LHCN-M2 (cell line): Measurements from ENCODE around the gene SORCS1. TPM values are rescaled to one million over a fixed set of nuclear protein-coding genes. Genes with fewer than 3 reads are reported as not detected.

Experiments
- DNase-seq: peaks from one replicate; pipeline ENCODE4 v3.0.0-alpha.2; 2012; ENCODE audit warnings: low read depth
- total RNA-seq: library from RNA; depleted of rRNA; stranded (reverse); fragments of >200 nt; gene quantifications from 2 replicates; pipeline ENCODE4 v1.2.3, GENCODE V29; 2014

Gene SORCS1
- total RNA-seq, 1 experiment from 2014 or later: not detected

GRCh38 chr10:106900016-106900652 is 264.4 kb downstream of the SORCS1 start:
- DNase-seq: no peak

GRCh38 chr10:106898446-106898845 is 266.1 kb downstream of the SORCS1 start:
- no peak for DNase-seq

GRCh38 chr10:106897719-106898118 is 266.8 kb downstream of the SORCS1 start:
- DNase-seq: no peak

- no peak for DNase-seq
Measured at GRCh38 chr10:106894692-106895091, 269.8 kb downstream of the SORCS1 start.

- DNase-seq: no peak
Measured at GRCh38 chr10:106877574-106877973, 286.9 kb downstream of the SORCS1 start.

- no peak for DNase-seq
Measured at GRCh38 chr10:106874604-106874889, 290.0 kb downstream of the SORCS1 start.

- DNase-seq: no peak
Measured at GRCh38 chr10:106873770-106874603, 290.5 kb downstream of the SORCS1 start.

GRCh38 chr10:106872176-106872575 is 292.3 kb downstream of the SORCS1 start:
- no peak for DNase-seq

GRCh38 chr10:106866244-106866845 is 298.2 kb downstream of the SORCS1 start:
- DNase-seq: no peak

GRCh38 chr10:106864031-106864430 is 300.5 kb downstream of the SORCS1 start:
- no peak for DNase-seq

GRCh38 chr10:106863549-106863948 is 301.0 kb downstream of the SORCS1 start:
- DNase-seq: no peak

- no peak for DNase-seq
Measured at GRCh38 chr10:106859892-106860652, 304.4 kb downstream of the SORCS1 start.

- no peak for DNase-seq
Measured at GRCh38 chr10:106857728-106858127, 306.8 kb downstream of the SORCS1 start.

- no peak for DNase-seq
Measured at GRCh38 chr10:106857213-106857612, 307.3 kb downstream of the SORCS1 start.

GRCh38 chr10:106836933-106837663 is 327.4 kb downstream of the SORCS1 start:
- no peak for DNase-seq

GRCh38 chr10:106832846-106833245 is 331.7 kb downstream of the SORCS1 start:
- no peak for DNase-seq

- no peak for DNase-seq
Measured at GRCh38 chr10:106830471-106830870, 334.0 kb downstream of the SORCS1 start.

- no peak for DNase-seq
Measured at GRCh38 chr10:106830006-106830405, 334.5 kb downstream of the SORCS1 start.

GRCh38 chr10:106826716-106827115 is 337.8 kb downstream of the SORCS1 start:
- no peak for DNase-seq

GRCh38 chr10:106825576-106826364 is 338.7 kb downstream of the SORCS1 start:
- no peak for DNase-seq

- no peak for DNase-seq
Measured at GRCh38 chr10:106820579-106820978, 343.9 kb downstream of the SORCS1 start.
